Aorta (tissue), 5 donors: Measurements from ENCODE around the gene GPRC5C. TPM values are rescaled to one million over a fixed set of nuclear protein-coding genes. Genes with fewer than 3 reads are reported as not detected.
A peak's percentile ranks its signal among the peaks of the same experiment; 100 is the strongest.

Experiments used
- ATAC-seq: fragments of 200-7000 bp; cut with Tn5 transposase; one replicate; pipeline ENCODE4 v1.9.1; 2022; ENCODE audit warnings: moderate library complexity; ENCODE audit not compliant: low FRiP score
- DNase-seq, 2 donors: peaks; one replicate each; pipeline ENCODE4 v3.0.0-alpha.2; 2020
- H3K27ac ChIP-seq, 2 donors: one replicate each; pipeline ENCODE4 v1.5.1; 2013; ENCODE audit warnings: low read length in 2 of 2, mild to moderate bottlenecking in 2 of 2, moderate library complexity in 2 of 2, control low read depth in 1 of 2, inconsistent platforms in 1 of 2, low read depth in 1 of 2
- H3K27me3 ChIP-seq, 2 donors: one replicate each; pipeline ENCODE4 v1.6.1; 2013; ENCODE audit warnings: control low read depth in 1 of 2, low read length in 1 of 2, mild to moderate bottlenecking in 1 of 2, moderate library complexity in 1 of 2; ENCODE audit not compliant: insufficient read depth in 2 of 2, control insufficient read depth in 1 of 2
- H3K36me3 ChIP-seq, 2 donors: one replicate each; pipeline ENCODE4 v1.6.1; 2013; ENCODE audit warnings: control low read depth in 1 of 2, low read length in 1 of 2, mild to moderate bottlenecking in 1 of 2; ENCODE audit not compliant: insufficient read depth in 2 of 2, control insufficient read depth in 1 of 2
- H3K4me1 ChIP-seq, 2 donors: one replicate each; pipeline ENCODE4 v1.6.1; 2013; ENCODE audit warnings: low read length in 2 of 2, control low read depth in 1 of 2, mild to moderate bottlenecking in 1 of 2, moderate library complexity in 1 of 2; ENCODE audit not compliant: insufficient read depth in 2 of 2, control insufficient read depth in 1 of 2
- H3K4me3 ChIP-seq, 2 donors: one replicate each; pipeline ENCODE4 v1.5.1; 2013; ENCODE audit warnings: low read length in 2 of 2, control low read depth in 1 of 2, mild to moderate bottlenecking in 1 of 2
- H3K9me3 ChIP-seq: one replicate; pipeline ENCODE4 v1.6.1; 2013; ENCODE audit warnings: mild to moderate bottlenecking, low read length; ENCODE audit not compliant: control insufficient read depth
- WGBS, 2 donors: extraction: QIAGEN DNeasy Blood & Tissue Kit; methylation state at CpG; one replicate each; pipeline ENCODE4 v1.1.7; 2013; 5-methylcytosine and 5-hydroxymethylcytosine counted together
- intact Hi-C, 2 donors: fragments of 100-400 bp; cut with DNase I; formaldehyde crosslinking; loops; one replicate each; pipeline versions ENCODE4 v1.14.2 to v1.15.0; 2022
- polyA plus RNA-seq, 2 donors: library from polyadenylated mRNA; stranded (reverse); fragments of 200-250 nt; gene quantifications; one replicate each; pipeline ENCODE4 v1.2.3, GENCODE V29; 2013
- total RNA-seq, 2 donors: library from RNA; stranded (reverse); fragmentation: NEBNext Ultra II Directional; extraction: Animal tissue kit (Norgen Biotek cat#: 25700); gene quantifications; one replicate each; pipeline ENCODE4 v1.2.1, GENCODE V29; 2021
- donor health status: healthy with polysubstance abuse.
- donor health status: Bipolar disorder and iron deficiency.
- donor health status: DM: no; HTN: no; CAD: no.
- donor health status: DM: no; HTN: no; CAD: no.
- donor health status: DM: yes; HTN: yes; CAD: no.

Gene GPRC5C
- total and polyA plus RNA-seq, 4 donors = 31.6 to 59.4 (median 47.7) TPM

DNA sequence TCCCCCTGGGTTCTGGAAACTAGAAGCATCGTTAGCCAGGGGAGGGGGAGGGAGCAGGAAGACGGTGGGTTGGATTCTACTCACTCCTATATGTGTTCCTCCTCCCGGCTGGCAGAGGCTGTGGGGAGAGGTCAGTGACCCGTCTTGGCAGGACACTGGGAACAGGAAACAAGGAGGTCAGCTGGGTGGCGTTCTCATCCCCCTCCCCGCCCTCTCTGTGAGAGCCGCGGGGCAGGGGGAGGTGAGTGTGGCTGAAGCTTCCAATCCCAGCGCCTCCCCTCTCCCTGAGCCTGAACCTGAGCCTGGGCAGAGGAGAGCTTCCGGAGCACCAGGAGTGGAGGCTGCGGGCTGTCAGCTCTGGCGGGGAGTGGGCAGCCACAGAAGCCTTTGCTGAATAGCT lies 12.5 kb downstream of the GPRC5C start:
- Histone ChIP-seq H3K9me3 (no peaks in the 10 kb centered on the region), H3K27me3 (no peaks in the 10 kb centered on the region), H3K27ac (peak overlapping the region in 1 of 2 donors; percentile 38), H3K4me1 (peaks cover 1 to 3% of the 10 kb centered on the region in 2 donors), H3K36me3 (peaks cover 0 to 3% of the 10 kb centered on the region in 2 donors), H3K4me3 (no peak overlapping the region)
- intact Hi-C loops = loop anchor here in 1 of 2 donors (10.0 kb wide), 1 partner anchor 1150 kb away; no protein-coding TSS in a partner anchor
- WGBS, 2 donors = 48 to 52% methylated on average over 11 to 12 of the region's 12 CpGs
- peak in 1 of 2 donors; percentile 69 for DNase-seq
- ATAC-seq = no peak

DNA sequence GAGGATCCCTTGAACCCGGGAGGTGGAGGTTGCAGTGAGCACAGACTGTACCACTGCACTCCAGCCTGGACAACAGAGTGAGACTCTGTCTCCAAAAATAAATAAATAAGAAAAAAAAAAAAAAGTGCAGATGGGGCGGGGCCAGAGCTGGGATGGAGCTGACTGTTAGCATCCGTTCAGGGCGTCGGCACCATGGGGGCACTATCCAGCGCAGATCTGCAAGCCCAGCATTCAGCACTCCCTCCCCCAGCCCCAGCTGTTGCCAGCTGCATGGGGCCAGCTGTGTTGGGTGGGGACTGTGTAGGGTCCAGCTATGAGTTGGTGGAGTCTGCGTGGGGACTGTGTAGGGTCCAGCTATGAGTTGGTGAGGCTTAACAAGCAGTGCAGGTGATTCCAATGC lies 13.3 kb downstream of the GPRC5C start:
- Histone ChIP-seq H3K27me3 (no peaks in the 10 kb centered on the region), H3K27ac (peak overlapping the region in 1 of 2 donors; percentile 41), H3K4me3 (no peak overlapping the region), H3K36me3 (peaks cover 0 to 3% of the 10 kb centered on the region in 2 donors), H3K9me3 (no peaks in the 10 kb centered on the region), H3K4me1 (peaks cover 4 to 8% of the 10 kb centered on the region in 2 donors)
- ATAC-seq = no peak
- DNase-seq = no peak
- intact Hi-C loops = loop anchor here in 1 of 2 donors (10.0 kb wide), 1 partner anchor 1150 kb away; no protein-coding TSS in a partner anchor
- WGBS, 2 donors = 90 to 96% methylated on average over 7 of the region's 7 CpGs

DNA sequence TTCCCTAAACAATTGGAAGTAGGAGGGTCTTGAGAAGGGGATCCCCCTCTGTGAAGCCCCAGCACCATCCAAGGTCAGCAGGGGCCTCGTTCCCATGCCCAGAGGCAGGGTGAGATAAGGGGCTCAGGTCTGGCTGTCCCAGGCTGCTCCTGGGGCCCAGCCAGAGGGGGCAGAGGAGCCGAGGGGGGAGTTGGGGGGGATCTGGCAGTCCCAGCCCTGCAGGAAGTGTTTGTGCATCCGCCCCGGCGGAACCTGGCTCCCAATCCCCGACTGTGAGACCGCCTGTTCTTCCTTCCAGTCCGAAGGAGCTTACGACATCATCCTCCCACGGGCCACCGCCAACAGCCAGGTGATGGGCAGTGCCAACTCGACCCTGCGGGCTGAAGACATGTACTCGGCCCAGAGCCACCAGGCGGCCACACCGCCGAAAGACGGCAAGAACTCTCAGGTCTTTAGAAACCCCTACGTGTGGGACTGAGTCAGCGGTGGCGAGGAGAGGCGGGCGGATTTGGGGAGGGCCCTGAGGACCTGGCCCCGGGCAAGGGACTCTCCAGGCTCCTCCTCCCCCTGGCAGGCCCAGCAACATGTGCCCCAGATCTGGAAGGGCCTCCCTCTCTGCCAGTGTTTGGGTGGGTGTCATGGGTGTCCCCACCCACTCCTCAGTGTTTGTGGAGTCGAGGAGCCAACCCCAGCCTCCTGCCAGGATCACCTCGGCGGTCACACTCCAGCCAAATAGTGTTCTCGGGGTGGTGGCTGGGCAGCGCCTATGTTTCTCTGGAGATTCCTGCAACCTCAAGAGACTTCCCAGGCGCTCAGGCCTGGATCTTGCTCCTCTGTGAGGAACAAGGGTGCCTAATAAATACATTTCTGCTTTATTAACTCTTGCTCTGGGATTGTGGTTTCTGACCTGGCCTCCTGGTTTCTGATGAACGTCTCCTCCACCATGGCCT lies 14.9 kb downstream of the GPRC5C start:
- Histone ChIP-seq H3K4me1 (peaks cover 4 to 8% of the 10 kb centered on the region in 2 donors), H3K36me3 (no peaks in the 10 kb centered on the region), H3K27ac (peak overlapping the region; percentile 54 to 67), H3K9me3 (no peaks in the 10 kb centered on the region), H3K4me3 (no peak overlapping the region), H3K27me3 (no peaks in the 10 kb centered on the region)
- intact Hi-C loops = loop anchor here (2.0 to 10.0 kb wide), 2 partner anchors 16 to 1152 kb away; no protein-coding TSS in a partner anchor
- DNase-seq (peak; percentile 90 to 93), ATAC-seq (peak; percentile 75)
- WGBS, 2 donors = 2 to 4% methylated on average over 31 of the region's 31 CpGs

DNA sequence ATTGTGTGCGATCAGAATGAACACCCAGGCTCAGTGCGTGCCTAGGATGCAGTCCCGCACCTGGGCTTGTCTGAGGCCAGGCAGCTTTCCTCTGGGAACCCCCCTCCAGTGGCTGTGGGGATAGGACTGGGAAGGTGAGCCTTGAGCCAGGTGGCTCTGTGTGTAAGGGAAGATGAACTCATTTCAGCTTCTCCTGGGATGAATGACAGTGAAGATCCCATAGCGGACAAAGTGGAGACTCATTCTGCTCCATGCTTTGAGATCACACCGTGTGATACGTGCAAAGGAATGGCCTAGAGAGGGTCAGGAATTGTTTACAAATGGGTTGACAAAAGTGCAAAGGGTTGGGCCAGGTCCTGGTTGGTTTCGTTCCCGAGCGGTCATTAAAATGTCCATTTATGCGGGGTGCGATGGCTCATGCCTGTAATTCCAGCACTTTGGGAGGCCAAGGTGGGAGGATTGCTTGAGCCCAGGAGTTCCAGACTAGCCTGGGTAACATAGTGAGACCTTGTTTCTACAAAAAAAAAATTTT lies 15.8 kb downstream of the GPRC5C start:
- H3K9me3 ChIP-seq = no peaks in the 10 kb centered on the region
- ATAC-seq (no peak), DNase-seq (no peak)
- no peak overlapping the region for H3K4me3 ChIP-seq
- peak overlapping the region in 1 of 2 donors; percentile 54 for H3K27ac ChIP-seq
- WGBS, 2 donors = 86 to 88% methylated on average over 11 of the region's 11 CpGs
- peaks cover 4 to 8% of the 10 kb centered on the region in 2 donors for H3K4me1 ChIP-seq
- H3K36me3 ChIP-seq = no peaks in the 10 kb centered on the region
- intact Hi-C loops = loop anchor here (2.0 to 10.0 kb wide), 2 partner anchors 17 to 1153 kb away; no protein-coding TSS in a partner anchor
- H3K27me3 ChIP-seq = no peaks in the 10 kb centered on the region

DNA sequence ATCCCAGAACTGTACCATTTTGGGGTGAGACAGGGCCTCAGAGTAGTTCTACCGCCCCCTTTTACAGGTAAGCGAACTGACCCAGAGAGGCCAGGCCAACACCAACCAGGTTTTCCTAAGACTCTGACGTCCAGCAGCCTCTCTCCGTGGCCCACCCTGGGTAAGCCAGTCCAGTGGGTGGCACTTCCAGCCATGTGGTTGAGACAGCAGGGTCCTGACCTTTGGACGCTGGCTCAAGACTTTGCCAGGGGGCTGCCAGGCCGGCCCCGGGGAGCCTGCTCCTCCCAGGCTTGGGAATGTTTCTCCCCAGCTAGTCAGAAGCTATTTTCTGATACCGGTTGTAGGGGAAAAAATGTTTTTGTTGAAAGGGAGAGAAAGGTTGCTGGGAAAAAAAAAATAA lies 16.9 kb downstream of the GPRC5C start:
- WGBS, 2 donors = 23 to 26% methylated on average over 8 of the region's 8 CpGs
- Histone ChIP-seq H3K4me3 (no peak overlapping the region), H3K27me3 (no peaks in the 10 kb centered on the region), H3K4me1 (peaks cover 4 to 8% of the 10 kb centered on the region in 2 donors), H3K9me3 (no peaks in the 10 kb centered on the region), H3K36me3 (no peaks in the 10 kb centered on the region), H3K27ac (peak overlapping the region; percentile 50 to 90)
- intact Hi-C loops = loop anchor here in 1 of 2 donors (10.0 kb wide), 1 partner anchor 1154 kb away; no protein-coding TSS in a partner anchor
- DNase-seq (peak; percentile 82 to 87), ATAC-seq (peak; percentile 44)

DNA sequence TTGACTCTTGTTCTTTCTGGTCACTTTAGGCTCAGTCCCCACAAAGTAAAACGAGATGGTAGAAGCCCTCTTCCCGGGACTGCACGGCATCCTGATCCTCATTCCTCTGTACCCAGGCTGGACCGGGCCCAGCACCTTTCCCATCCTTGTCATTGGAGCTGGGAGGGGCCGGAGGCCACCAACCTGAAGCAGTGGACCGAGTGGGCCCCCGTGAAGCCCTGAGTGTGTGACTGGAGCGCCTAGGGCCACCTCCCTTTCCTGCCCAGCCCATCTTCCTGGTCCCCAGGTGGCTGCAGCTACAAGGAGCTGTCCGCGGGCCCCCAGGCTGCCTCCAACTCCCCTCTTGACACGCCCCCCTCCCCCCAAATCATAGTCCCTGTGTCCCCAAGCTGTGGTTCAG lies 17.4 kb downstream of the GPRC5C start:
- Histone ChIP-seq H3K9me3 (no peaks in the 10 kb centered on the region), H3K4me3 (no peak overlapping the region), H3K4me1 (peaks cover 4 to 8% of the 10 kb centered on the region in 2 donors), H3K27me3 (no peaks in the 10 kb centered on the region), H3K36me3 (no peaks in the 10 kb centered on the region), H3K27ac (peak overlapping the region; percentile 58 to 99)
- intact Hi-C loops = loop anchor here in 1 of 2 donors (10.0 kb wide), 1 partner anchor 1155 kb away; no protein-coding TSS in a partner anchor
- ATAC-seq = no peak
- WGBS, 2 donors = 50 to 54% methylated on average over 11 of the region's 11 CpGs
- DNase-seq = peak in 1 of 2 donors; percentile 46

DNA sequence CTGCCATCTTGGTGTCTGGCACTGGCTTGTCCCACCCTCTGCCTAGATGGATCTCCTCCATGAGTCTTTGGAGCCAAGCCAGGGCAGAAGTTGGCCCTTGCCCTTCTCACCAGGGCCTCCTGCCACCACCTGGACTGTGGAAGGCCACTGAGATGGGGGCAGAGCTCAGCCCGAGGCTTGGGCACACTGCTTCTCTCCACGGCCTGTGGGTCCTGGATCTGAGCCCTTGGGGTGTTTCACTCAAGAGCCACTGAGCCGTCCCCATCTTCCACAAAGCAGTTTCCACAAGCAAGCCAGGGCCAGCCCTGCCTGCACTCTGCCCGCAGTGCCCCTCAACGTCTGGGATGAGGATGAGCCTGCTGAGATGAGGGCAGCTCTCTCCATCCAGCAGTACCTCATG lies 17.9 kb downstream of the GPRC5C start:
- DNase-seq (peak in 1 of 2 donors; percentile 41), ATAC-seq (no peak)
- Histone ChIP-seq H3K4me1 (peaks cover 4 to 8% of the 10 kb centered on the region in 2 donors), H3K27me3 (no peaks in the 10 kb centered on the region), H3K9me3 (no peaks in the 10 kb centered on the region), H3K27ac (peak overlapping the region; percentile 58 to 99), H3K36me3 (no peaks in the 10 kb centered on the region), H3K4me3 (no peak overlapping the region)
- intact Hi-C loops = loop anchor here (5.0 to 10.0 kb wide), 2 partner anchors 237 to 1155 kb away; partner anchors contain the start of gene TTYH2 (in 1 of the 2)
- 46 to 48% methylated on average over 5 of the region's 5 CpGs for WGBS, 2 donors

DNA sequence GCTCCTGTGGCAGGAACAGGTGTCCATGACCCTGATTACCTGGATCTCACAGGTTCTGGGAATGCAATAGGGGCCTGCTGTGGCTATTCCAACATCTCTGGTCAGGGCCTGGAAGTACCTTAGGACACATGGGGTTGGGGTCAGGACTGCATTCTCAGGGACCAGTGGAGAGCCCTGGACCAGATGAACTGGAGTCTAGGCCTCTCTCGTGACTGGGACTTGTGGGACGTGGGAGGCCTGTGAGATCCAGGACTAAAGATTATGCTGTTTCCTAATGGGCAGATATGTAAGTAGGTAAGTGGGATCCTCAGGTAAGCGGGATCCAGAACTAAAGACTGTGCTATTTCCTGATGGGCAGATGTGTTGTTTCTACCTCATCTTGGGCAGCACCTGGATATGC lies 18.3 kb downstream of the GPRC5C start:
- 95 to 98% methylated on average over 3 of the region's 3 CpGs for WGBS, 2 donors
- Histone ChIP-seq H3K4me3 (no peak overlapping the region), H3K4me1 (peaks cover 4 to 8% of the 10 kb centered on the region in 2 donors), H3K27ac (peak overlapping the region; percentile 58 to 99), H3K9me3 (no peaks in the 10 kb centered on the region), H3K27me3 (no peaks in the 10 kb centered on the region), H3K36me3 (no peaks in the 10 kb centered on the region)
- ATAC-seq (no peak), DNase-seq (peak in 1 of 2 donors; percentile 3)
- intact Hi-C loops = loop anchor here in 1 of 2 donors (5.0 kb wide), 1 partner anchor 238 kb away; the partner anchor contains the start of gene TTYH2
